HL-60/S4 treated with retinoic acid at 250 ng/mL for 4 days and 3 days (cell line): Measurements from ENCODE around the gene FAM186B.

ENCODE experiments used
- in situ Hi-C: fragments of 300-500 bp; cut with MboI; formaldehyde crosslinking; loops from 2 replicates; pipeline ENCODE4 v1.7.0; 2022; ENCODE audit warnings: low sequenced_read_pairs

Gene FAM186B

GRCh38 chr12:49541911-49542505 lies 63.4 kb downstream of the FAM186B start:
- in situ Hi-C loops, result no loop called here

DNA sequence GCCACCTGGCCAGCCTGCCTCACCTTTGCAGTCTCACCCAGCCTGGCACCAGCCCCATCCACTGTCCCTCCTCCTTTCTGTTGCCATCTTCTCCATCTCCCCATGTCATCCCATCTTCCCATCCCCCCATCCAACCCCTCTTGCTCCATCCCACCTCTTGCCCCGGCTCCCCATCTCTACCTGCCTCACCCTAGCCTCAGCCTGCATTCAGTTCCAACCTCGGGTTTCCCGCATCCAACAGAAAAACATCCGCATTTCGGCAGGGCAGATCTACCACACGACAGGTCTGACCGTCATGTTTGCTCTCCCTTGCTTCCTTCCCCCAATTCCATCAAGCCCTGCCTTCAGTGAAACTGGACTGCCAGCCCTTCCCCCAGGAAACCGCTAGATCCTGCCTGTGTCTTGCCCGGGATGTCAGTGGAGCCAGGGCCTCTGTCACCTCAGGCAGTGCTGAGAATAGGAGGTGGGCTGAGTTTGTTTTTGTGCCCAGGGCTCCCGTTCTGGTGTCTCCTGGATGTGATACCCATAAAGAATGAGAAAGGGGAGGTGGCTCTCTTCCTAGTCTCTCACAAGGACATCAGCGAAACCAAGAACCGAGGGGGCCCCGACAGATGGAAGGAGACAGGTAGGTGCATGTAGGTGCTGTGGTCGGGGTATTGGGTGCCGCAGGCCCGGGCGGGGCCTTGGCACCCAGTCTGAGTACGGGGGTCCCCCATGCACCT lies 64.1 kb downstream of the FAM186B start:
- in situ Hi-C loops, result no loop called here

DNA sequence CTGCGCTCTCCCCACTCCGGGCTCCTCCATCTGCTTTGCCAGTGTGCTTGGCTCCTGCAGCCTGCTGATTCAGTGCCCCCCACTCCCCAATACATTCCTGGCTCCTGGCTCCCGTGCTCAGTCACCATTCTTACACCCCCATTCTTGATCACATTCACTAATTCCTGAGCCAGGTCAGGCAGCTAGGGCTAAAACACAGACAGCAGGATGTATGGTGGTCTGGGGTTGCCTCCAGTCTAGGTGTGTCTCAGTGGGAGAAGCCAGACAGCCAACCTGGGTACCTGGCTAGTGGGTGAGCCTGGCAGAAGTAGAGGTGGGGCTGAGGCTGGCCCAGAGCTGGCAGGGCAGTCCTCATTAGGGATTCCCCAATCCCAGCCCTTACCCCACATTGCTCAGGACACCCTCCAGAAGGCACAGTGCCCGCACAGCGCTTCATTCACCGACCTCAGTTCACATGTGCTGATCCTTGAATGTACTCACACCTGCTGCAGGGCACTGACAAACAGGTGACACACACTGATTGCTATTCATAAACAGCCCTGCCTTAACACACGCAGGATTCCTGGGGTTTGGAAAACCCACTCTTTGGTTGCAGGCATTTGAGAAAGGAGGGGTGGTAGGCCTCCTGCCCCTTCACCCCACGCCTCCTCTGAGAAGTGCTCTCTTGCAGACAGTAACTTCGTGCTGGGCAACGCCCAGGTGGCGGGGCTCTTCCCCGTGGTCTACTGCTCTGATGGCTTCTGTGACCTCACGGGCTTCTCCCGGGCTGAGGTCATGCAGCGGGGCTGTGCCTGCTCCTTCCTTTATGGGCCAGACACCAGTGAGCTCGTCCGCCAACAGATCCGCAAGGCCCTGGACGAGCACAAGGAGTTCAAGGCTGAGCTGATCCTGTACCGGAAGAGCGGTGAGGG lies 65.0 kb downstream of the FAM186B start:
- in situ Hi-C loops, result no loop called here

- in situ Hi-C loops, result no loop called here
Measured at GRCh38 chr12:49539406-49540228, 65.8 kb downstream of the FAM186B start.

GRCh38 chr12:49538510-49539403 lies 66.7 kb downstream of the FAM186B start, which contains the start of gene KCNH3:
KCNH3 (plus strand) TSS chr12:49539030; CDS start chr12:49539417, 387 bp downstream.
- in situ Hi-C loops, result no loop called here

DNA sequence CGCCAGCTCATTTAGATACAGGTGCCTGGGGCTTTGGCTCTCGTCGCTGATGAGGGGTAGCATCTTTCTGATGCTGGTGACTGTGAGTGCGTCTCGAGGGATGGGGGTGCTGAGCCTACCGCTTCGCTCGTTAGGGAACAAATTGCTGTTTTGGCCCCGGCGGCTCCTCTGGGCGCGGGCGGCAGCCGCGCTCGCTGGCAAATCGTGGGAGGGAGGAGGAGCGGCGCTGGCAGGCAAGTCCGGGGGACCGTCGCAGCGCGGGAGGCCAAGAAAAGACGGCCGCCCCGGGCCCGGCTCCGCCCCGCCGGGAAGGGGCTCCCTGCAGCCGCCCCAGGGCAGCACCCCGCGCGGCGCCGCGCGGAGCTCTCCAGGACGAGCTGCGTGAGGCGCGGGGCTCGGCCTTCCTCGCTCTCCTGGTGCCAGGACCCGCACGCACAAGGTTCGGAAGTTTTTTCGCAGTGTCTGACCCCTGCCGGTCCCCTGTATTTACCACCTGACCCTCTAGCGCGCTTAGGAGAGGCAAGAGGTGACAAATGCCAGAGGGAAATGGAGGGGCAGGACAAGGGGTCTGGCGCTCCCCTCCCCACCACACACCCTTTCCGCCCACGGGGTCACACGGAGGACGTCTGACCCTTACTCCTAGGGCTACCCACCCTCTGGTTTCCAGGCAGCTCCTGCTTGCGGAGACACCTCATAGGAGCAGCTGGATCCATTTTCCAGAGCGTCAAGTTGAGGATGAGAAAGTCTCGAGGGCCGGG lies 67.5 kb downstream of the FAM186B start:
- in situ Hi-C loops, result no loop called here
